Loucy (cell line): ENCODE measurements around the gene PHF14.

ENCODE experiments used
- H2AFZ ChIP-seq: fragments of 200-600 bp; sonication (generic); 2 replicates; pipeline ENCODE4 v1.6.0; 2016; ENCODE audit warnings: antibody characterized with exemption, mild to moderate bottlenecking, low read length, moderate library complexity
- H3F3A ChIP-seq: fragments of 200-600 bp; 2 replicates; pipeline ENCODE4 v1.6.0; 2016; ENCODE audit warnings: antibody characterized with exemption, low read depth, mild to moderate bottlenecking
- H3K27me3 ChIP-seq: fragments of 200-600 bp; sonication (generic); 2 replicates; pipeline ENCODE4 v1.6.1; 2014; ENCODE audit warnings: low read length, mild to moderate bottlenecking; ENCODE audit not compliant: insufficient read depth, poor library complexity, severe bottlenecking
- H3K36me3 ChIP-seq: fragments of 200-600 bp; sonication (generic); 2 replicates; pipeline ENCODE4 v1.6.1; 2016; ENCODE audit warnings: low read length; ENCODE audit not compliant: insufficient read depth
- H3K4me1 ChIP-seq: fragments of 200-600 bp; sonication (generic); 2 replicates; pipeline ENCODE4 v1.5.1; 2014; ENCODE audit warnings: low read length, mild to moderate bottlenecking; ENCODE audit not compliant: insufficient read depth, poor library complexity, severe bottlenecking
- H3K4me2 ChIP-seq: fragments of 200-600 bp; sonication (generic); 2 replicates; pipeline ENCODE4 v1.6.0; 2014; ENCODE audit warnings: antibody characterized with exemption, low read length, low read depth, mild to moderate bottlenecking; ENCODE audit not compliant: poor library complexity, severe bottlenecking
- H3K4me3 ChIP-seq: fragments of 200-600 bp; sonication (generic); 2 replicates; pipeline ENCODE4 v1.5.1; 2014; ENCODE audit warnings: low read length, mild to moderate bottlenecking, mixed read lengths; ENCODE audit not compliant: poor library complexity, severe bottlenecking
- H3K79me2 ChIP-seq: fragments of 200-600 bp; sonication (generic); 2 replicates; pipeline ENCODE4 v1.6.1; 2014; ENCODE audit warnings: low read length; ENCODE audit not compliant: insufficient read depth
- H3K9ac ChIP-seq: fragments of 200-600 bp; sonication (generic); 2 replicates; pipeline ENCODE4 v1.6.0; 2014; ENCODE audit warnings: mild to moderate bottlenecking, low read depth, low read length, moderate library complexity; ENCODE audit not compliant: poor library complexity, severe bottlenecking
- H3K9me2 ChIP-seq: fragments of 200-600 bp; sonication (generic); replicated peaks from 2 replicates; pipeline ENCODE4 v1.6.1; 2016; ENCODE audit warnings: low read depth, low read length, mixed read lengths
- H3K9me3 ChIP-seq: fragments of 200-600 bp; sonication (generic); 2 replicates; pipeline ENCODE4 v1.6.1; 2014; ENCODE audit warnings: mild to moderate bottlenecking, antibody characterized with exemption, low read length, low read depth; ENCODE audit not compliant: insufficient read depth
- H4K20me1 ChIP-seq: fragments of 200-600 bp; sonication (generic); 2 replicates; pipeline ENCODE4 v1.6.0; 2014; ENCODE audit warnings: antibody characterized with exemption, low read length, mild to moderate bottlenecking; ENCODE audit not compliant: insufficient read depth, poor library complexity, severe bottlenecking
- CTCF ChIP-seq: fragments of 200-600 bp; sonication (generic); conservative IDR thresholded peaks from 2 replicates; pipeline ENCODE4 v1.5.1; 2014; ENCODE audit warnings: mild to moderate bottlenecking, antibody characterized with exemption, low read length
- EZH2phosphoT487 ChIP-seq: fragments of 200-600 bp; IDR thresholded peaks from 2 replicates; pipeline ENCODE4 v1.6.1; 2018; ENCODE audit warnings: antibody characterized with exemption, mild to moderate bottlenecking, moderate library complexity, borderline replicate concordance

The PHF14 gene

DNA sequence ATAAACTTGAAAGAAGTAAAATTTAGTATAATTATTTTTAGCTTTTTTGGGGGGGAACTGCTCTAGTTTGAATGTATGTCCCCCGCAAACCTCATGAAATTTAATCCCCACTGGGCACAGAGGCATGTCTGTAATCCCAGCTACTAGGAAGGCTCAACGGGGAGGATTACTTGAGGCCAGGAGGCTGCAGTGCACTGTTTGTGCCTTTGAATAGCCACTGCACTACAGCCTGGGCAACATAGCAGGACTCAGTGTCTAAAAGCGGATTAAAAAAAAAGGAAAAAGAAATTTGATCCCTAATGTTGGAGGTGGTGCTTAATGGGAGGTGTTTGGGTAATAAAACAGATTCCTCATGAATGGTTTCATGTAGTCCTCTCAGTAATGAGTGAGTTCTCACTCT lies 43.1 kb upstream of the PHF14 start:
- Histone ChIP-seq H3K4me2 (no peak overlapping the region), H3K79me2 (peaks cover 10% of the 10 kb centered on the region; the same call in 1 of the 2 replicates), H3K4me3 (no peak overlapping the region), H3K9ac (no peak overlapping the region), H3F3A (no peaks in the 10 kb centered on the region), H3K9me3 (no peaks in the 10 kb centered on the region), H3K4me1 (peaks cover 4% of the 10 kb centered on the region), H2AFZ (no peak overlapping the region), H3K9me2 (no peaks in the 10 kb centered on the region), H3K27me3 (no peaks in the 10 kb centered on the region), H3K36me3 (peaks cover 24% of the 10 kb centered on the region), H4K20me1 (peaks cover 13% of the 10 kb centered on the region)
- TF ChIP-seq CTCF (no peak), EZH2phosphoT487 (no peak)

DNA sequence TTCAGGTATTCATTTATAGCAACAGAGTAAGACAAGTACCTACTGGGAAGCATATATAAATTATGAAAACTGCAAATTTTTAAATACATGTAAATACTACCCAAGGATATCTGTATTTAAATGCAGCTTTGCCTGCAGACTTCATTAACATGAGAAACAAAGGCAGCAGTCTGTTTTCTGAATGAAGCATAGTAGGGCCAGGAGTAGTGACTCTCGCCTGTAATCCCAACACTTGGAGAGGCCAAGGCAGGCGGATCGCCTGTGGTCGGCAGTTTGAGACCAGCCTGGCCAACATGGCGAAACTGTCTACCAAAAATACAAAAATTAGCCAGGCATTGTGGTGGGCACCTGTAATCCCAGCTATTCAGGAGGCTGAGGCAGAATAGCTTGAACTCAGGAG lies 42.5 kb upstream of the PHF14 start:
- TF ChIP-seq CTCF (no peak), EZH2phosphoT487 (no peak)
- peaks cover 18% of the 10 kb centered on the region for H4K20me1 ChIP-seq
- no peak overlapping the region for H3K4me2 ChIP-seq
- H2AFZ ChIP-seq: no peak overlapping the region
- peaks cover 10% of the 10 kb centered on the region for H3K4me1 ChIP-seq
- no peaks in the 10 kb centered on the region for H3K9me3 ChIP-seq
- H3K9ac ChIP-seq: no peak overlapping the region
- no peak overlapping the region for H3K4me3 ChIP-seq
- no peaks in the 10 kb centered on the region for H3F3A ChIP-seq
- peaks cover 26% of the 10 kb centered on the region for H3K36me3 ChIP-seq
- H3K9me2 ChIP-seq: no peaks in the 10 kb centered on the region
- peaks cover 16% of the 10 kb centered on the region; the same call in 1 of the 2 replicates for H3K79me2 ChIP-seq
- H3K27me3 ChIP-seq: no peaks in the 10 kb centered on the region

- H4K20me1 ChIP-seq: peaks cover 42% of the 10 kb centered on the region
- no peaks in the 10 kb centered on the region for H3K9me2 ChIP-seq
- H3K27me3 ChIP-seq: no peaks in the 10 kb centered on the region
- H3K4me2 ChIP-seq: peak overlapping the region; percentile 92
- no peak for TF ChIP-seq CTCF
- TF ChIP-seq EZH2phosphoT487: no peak
- no peaks in the 10 kb centered on the region for H3F3A ChIP-seq
- no peak overlapping the region for H3K4me3 ChIP-seq
- H3K9ac ChIP-seq: no peak overlapping the region
- no peak overlapping the region for H2AFZ ChIP-seq
- H3K36me3 ChIP-seq: peaks cover 31% of the 10 kb centered on the region
- peaks cover 33% of the 10 kb centered on the region for H3K4me1 ChIP-seq
- H3K9me3 ChIP-seq: no peaks in the 10 kb centered on the region
- peaks cover 47% of the 10 kb centered on the region for H3K79me2 ChIP-seq
Observed at GRCh38 chr7:10934292-10934691, 39.4 kb upstream of the PHF14 start.
